ENCODE data around the gene ZFP3.
"Not testable (repeated sequence)": the region's sequence is repeated elsewhere in the genome, so short reads cannot be mapped to it uniquely, and the experiment has no call there.

Gene ZFP3

DNA sequence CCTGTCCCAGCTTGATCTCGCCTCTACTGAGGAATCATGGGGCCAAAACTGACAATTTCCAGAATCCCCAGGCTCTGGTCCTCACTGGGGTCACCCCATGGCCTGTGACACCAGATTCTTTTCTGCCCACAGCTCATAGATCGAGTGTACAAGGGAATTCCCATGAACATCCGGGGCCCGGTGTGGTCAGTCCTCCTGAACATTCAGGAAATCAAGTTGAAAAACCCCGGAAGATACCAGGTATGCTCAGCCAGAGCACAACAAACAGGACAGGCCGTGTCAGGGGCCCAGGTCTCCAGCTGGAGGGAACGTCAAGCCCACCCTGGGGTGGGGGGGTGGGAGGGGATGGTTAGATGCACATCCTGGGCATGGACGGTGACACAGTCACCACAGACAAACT lies 55.0 kb downstream of the ZFP3 start:
- TF ChIP-seq, protein P1, sequence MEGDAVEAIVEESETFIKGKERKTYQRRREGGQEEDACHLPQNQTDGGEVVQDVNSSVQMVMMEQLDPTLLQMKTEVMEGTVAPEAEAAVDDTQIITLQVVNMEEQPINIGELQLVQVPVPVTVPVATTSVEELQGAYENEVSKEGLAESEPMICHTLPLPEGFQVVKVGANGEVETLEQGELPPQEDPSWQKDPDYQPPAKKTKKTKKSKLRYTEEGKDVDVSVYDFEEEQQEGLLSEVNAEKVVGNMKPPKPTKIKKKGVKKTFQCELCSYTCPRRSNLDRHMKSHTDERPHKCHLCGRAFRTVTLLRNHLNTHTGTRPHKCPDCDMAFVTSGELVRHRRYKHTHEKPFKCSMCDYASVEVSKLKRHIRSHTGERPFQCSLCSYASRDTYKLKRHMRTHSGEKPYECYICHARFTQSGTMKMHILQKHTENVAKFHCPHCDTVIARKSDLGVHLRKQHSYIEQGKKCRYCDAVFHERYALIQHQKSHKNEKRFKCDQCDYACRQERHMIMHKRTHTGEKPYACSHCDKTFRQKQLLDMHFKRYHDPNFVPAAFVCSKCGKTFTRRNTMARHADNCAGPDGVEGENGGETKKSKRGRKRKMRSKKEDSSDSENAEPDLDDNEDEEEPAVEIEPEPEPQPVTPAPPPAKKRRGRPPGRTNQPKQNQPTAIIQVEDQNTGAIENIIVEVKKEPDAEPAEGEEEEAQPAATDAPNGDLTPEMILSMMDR (IDR thresholded peaks at IDR 0.05; ENCODE audit: control extremely low read depth, extremely low read depth, low read depth, missing control alignments): no peak
- CTCF ChIA-PET: no interaction called here
- POLR2A ChIA-PET: no interaction called here
- DNase-seq (ENCODE audit: extremely low spot score): no peak

DNA sequence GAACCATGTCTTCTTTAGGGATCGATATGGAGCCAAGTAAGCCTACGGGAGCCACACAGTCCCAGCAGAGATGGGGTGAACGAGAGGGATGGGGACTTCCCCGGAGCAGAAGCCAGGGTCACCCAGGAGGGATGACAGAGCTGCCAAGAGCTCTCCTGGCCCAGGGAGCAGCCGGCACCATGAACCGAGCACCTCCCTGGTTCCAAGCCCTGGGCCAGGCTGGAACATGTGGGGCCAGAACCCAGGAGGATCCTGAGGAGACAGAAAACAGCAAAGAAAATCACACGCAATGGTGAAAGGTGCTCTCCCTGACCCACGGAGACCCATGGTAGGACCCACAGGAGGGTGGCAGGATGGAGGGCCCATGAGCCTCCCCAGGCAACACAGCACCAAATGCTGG lies 55.7 kb downstream of the ZFP3 start:
- DNase-seq (ENCODE audit: extremely low spot score); POLR2A ChIA-PET; CTCF ChIA-PET: not testable (repeated sequence)

DNA sequence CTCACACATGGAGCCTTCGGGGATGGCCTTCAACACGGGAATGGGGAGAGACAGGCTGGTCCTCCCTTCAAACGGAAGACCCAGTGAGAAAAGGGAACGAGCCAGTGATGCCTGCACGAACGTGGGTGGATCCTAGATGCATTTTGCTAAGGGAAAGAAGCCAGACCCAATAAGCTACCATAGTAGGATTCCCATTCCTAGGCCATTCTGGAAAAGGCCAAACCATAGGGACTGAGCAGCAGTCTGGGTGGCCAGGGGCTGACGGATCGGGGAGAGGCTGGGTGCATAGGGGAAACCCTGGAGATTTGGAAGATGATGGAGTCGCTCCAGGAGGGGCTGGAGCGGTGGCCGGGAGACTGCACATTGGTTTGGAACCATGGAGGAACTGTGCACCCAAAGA lies 56.3 kb downstream of the ZFP3 start:
- POLR2A ChIA-PET: not testable (repeated sequence)

DNA sequence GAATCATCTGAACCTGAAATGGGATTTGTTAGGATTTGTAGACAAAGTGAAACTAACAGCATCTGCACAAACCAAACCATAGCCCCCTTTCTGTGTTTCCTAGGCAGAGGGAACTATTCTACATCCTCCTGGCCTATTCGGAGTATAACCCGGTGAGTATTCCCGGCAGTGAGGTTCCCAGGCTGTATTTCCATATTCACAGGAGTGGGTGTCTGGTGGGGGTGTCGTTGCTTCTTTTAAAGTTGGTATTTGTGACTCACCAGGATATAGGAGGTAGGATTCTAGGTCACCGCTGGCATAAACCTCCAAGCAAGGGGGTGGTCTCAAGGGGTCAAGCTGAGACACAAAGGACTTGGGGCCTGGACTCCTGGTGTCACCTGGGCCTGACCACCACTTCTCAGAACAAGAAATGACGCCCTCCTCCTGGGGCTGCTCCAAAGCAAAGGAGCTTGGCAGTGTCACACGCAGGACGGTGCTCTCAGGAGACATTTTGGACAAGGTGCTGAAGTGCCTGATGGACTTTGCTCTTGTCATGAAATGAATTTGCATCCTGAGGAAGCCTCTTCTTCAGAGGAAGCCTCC lies 57.0 kb downstream of the ZFP3 start:
- POLR2A ChIA-PET; DNase-seq (ENCODE audit: extremely low spot score); CTCF ChIA-PET: not testable (repeated sequence)

More for the DNA sequence above, 56.3 kb downstream of the ZFP3 start:
- CTCF ChIA-PET; DNase-seq (ENCODE audit: extremely low spot score): not testable (repeated sequence)

DNA sequence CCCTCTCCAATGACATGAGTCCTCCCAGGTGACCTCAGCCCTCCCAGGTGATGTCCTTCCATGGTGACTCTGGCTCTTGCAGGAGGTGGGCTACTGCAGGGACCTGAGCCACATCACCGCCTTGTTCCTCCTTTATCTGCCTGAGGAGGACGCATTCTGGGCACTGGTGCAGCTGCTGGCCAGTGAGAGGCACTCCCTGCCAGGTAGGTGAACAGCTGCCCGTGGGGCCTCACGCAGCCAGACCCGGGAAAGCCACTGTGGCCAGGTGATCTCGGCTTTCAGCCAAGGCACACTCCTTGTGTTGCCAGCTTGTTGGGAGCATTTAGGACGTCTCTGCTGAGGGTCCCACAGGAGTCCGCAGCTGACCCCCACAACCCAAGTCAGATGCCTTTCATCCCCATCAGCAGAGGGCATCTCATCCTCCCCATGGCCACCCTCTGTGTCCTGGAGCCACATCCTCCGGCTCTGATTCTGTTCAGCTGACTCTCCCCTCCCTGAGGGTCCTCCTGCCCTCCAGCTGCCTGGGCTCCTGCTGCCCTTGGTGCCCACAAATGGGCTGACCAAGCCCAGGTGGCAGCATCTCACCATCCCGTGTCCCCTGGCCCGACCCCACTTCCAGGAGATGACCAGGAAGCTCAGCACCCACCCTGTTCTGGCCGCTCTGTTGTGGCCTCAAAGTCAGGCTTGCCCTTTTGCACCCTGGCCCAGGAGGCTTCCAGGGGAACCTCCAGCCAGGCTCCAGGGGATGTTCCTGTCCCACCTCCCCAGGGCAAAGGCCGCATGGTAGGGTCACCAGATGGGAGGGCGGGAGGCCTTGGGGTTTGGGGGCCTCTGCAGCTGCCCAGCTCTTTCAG lies 57.7 kb downstream of the ZFP3 start:
- CTCF ChIA-PET: interaction anchor here (0.8 kb wide), 1 partner anchor 55 kb away, joined by 3 read pairs; no protein-coding TSS in a partner anchor
- POLR2A ChIA-PET: interaction anchor here (0.6 kb wide), 1 partner anchor 175 kb away, joined by 4 read pairs; no protein-coding TSS in a partner anchor
- no peak for DNase-seq (ENCODE audit: extremely low spot score)
- TF ChIP-seq, protein P1 (IDR thresholded peaks at IDR 0.05; ENCODE audit: control extremely low read depth, extremely low read depth, low read depth, missing control alignments): no peak

DNA sequence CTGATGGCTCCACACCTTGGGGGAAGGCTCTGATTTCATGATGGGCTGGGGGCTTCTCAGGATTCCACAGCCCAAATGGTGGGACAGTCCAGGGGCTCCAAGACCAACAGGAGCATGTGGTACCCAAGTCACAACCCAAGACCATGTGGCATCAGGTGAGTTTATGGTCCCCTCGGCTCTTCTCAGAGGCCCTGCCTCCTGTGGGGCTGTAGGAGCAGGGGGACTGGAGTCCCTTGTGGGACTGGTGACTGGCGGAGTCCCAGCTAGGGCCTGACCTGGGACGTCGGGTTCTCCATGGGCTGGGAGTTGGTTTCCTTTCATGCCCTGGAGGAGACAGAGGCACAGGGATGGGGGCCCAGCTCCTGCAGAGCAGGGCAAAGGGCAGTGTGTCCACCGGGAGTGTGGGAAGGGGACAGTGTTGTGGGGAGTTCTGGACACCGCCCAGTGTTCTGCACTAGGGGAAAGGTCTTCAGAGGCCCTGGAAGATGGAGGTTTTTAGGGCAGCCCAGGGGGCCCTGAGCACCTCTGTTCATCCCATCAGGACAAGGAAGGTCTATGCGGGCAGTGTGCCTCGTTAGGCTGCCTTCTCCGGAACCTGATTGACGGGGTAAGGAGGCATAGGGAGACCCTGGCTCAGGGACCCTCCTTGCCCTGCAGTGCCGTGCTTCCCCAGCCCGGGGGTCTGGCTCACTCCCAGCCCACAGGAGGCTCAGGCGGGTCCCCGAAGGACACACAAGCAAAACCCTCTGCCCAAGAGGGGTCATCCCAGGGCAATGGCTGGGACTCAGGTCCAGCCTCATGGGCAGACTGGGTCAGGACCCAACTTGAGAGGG lies 58.5 kb downstream of the ZFP3 start:
- DNase-seq (ENCODE audit: extremely low spot score); CTCF ChIA-PET: not testable (repeated sequence)
- POLR2A ChIA-PET: interaction anchor here (0.6 kb wide), 1 partner anchor 176 kb away, joined by 4 read pairs; no protein-coding TSS in a partner anchor

DNA sequence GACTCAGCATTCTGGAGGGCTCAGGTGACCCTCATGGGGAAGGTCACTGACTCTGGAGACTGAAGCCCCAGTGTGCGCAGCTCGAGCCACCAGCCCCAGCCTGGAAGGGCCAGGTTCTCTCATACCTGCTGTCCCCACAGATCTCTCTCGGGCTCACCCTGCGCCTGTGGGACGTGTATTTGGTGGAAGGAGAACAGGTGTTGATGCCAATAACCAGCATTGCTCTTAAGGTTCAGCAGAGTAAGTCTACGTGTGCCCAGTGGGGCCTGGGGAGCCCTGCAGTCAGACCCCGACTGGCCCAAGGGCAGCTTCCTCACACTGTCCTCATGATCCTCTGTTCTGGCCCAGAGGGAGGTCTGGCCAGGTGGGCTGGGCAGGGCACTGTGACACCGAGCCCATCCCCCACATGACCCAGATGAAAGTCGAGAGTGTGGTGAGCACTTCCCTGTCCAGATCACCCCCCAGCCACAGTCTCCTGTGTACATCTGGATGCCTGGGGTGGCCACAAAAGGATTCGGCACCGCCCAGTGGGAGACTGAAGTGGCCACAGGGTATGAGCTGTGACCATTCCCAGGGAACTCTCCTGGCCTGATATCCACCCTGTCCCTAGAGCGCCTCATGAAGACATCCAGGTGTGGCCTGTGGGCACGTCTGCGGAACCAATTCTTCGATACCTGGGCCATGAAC lies 59.4 kb downstream of the ZFP3 start:
- DNase-seq (ENCODE audit: extremely low spot score); CTCF ChIA-PET; POLR2A ChIA-PET: not testable (repeated sequence)

DNA sequence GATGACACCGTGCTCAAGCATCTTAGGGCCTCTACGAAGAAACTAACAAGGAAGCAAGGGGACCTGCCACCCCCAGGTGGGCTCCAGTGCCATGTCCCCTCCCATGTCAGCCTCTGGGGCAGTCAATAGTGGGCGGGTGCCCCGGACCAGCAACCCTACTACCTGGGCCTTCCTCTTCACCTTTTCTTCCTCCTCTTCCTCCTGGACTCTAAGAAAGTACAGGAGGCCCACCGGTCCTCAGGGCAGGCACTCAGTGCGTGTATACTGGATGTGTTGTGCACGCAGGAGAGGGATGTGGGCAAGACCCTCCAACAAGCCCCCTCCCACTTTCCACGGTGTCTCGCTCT lies 59.9 kb downstream of the ZFP3 start:
- CTCF ChIA-PET; POLR2A ChIA-PET; DNase-seq (ENCODE audit: extremely low spot score): not testable (repeated sequence)

DNA sequence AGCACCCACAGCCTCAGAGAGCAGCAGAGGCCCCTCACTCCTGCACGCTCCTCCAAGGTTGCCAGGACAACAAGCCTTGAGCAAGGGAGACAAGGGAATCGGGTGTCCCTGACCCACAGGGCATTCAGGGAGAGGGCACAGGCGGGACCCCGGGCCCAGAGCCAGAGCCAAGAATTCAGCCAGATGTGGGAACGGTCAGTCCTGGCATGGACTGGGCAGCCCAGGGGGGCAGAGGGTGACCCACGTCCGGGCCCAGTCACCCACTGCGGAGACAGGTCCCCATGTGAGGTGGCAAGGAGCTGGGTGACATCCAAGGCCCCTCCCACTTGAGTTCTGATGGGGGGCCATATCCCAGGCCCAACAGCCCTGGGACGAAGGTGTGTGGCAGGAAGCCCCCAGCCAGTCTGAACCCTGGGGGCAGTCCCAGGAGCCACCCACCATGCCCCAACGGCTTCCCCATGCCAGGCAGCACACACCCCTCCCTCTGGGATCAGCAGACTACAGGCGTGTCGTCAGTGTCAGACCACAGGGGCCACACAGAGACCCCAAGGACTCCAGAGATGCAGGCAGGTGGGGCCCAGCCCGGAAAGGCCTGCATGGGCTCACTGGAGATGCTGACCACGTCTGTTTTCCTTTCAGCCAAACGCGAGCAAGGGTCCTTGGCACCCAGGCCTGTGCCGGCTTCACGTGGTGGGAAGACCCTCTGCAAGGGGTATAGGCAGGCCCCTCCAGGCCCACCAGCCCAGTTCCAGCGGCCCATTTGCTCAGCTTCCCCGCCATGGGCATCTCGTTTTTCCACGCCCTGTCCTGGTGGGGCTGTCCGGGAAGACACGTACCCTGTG lies 60.6 kb downstream of the ZFP3 start:
- no peak for DNase-seq (ENCODE audit: extremely low spot score)
- ChIA-PET POLR2A (interaction anchor here (0.6 kb wide), 1 partner anchor 82 kb away, joined by 3 read pairs; no protein-coding TSS in a partner anchor), CTCF (no interaction called here)
- TF ChIP-seq, protein P1 (IDR thresholded peaks at IDR 0.05; ENCODE audit: control extremely low read depth, extremely low read depth, low read depth, missing control alignments): no peak
